Testis (tissue), 3 donors: ENCODE results near the gene LGALS3BP. TPM values are rescaled to one million over a fixed set of nuclear protein-coding genes. Genes with fewer than 3 reads are reported as not detected.
"Not testable (repeated sequence)": the region's sequence is repeated elsewhere in the genome, so short reads cannot be mapped to it uniquely, and the experiment has no call there.

ENCODE experiments used
- DNase-seq: peaks from one replicate; pipeline ENCODE4 v3.0.0-alpha.2; 2019
- H3K27ac ChIP-seq, 2 donors: fragments of 200-600 bp; sonication (generic); one replicate each; pipeline ENCODE4 v1.5.1; 2019
- H3K27me3 ChIP-seq: fragments of 200-600 bp; sonication (generic); one replicate; pipeline ENCODE4 v1.5.1; 2019
- H3K36me3 ChIP-seq: fragments of 200-600 bp; sonication (generic); one replicate; pipeline ENCODE4 v1.5.1; 2017; ENCODE audit warnings: low read depth; ENCODE audit errors: missing control alignments
- H3K4me1 ChIP-seq: fragments of 200-600 bp; sonication (generic); one replicate; pipeline ENCODE4 v1.5.1; 2019
- H3K4me3 ChIP-seq, 2 donors: fragments of 200-600 bp; sonication (generic); one replicate each; pipeline ENCODE4 v1.5.1; 2017 to 2019
- H3K9me3 ChIP-seq: fragments of 200-600 bp; sonication (generic); one replicate; pipeline ENCODE4 v1.5.1; 2017
- POLR2A ChIP-seq: fragments of 450-650 bp; IDR thresholded peaks from one replicate; pipeline ENCODE4 v1.6.1; 2017; ENCODE audit warnings: antibody characterized with exemption, mild to moderate bottlenecking, moderate library complexity
- WGBS, 2 donors: methylation state at CpG; one replicate each; pipeline ENCODE4 v1.1.5; 2018; 5-methylcytosine and 5-hydroxymethylcytosine counted together
- intact Hi-C: fragments of 100-400 bp; cut with DNase I; formaldehyde crosslinking; loops from one replicate; pipeline ENCODE4 v1.15.1; 2023; ENCODE audit warnings: low total_unique reads
- polyA plus RNA-seq: library from polyadenylated mRNA; stranded (reverse); fragments of 350-450 nt; fragmentation: Illumina TruSeq; extraction: RNeasy Lipid Tissue Mini Kit (QIAGEN cat#74804); gene quantifications from one replicate; pipeline ENCODE4 v1.2.3, GENCODE V29; 2014; ENCODE audit warnings: low read depth, low replicate concordance; ENCODE audit not compliant: insufficient read depth
- total RNA-seq, 2 donors: library from RNA; depleted of rRNA; stranded (reverse); fragments of >200 nt; gene quantifications; one replicate each; pipeline ENCODE4 v1.2.3, GENCODE V29; 2016
- TF ChIP-seq, protein P1 (sequence below), 3 experiments: fragments of 450-650 bp in 2 of 3; fragments of 200-600 bp in 1 of 3; sonication (generic) in 1 of 3; IDR thresholded peaks; one replicate each; pipeline ENCODE4 v1.5.1; 2016 to 2019; ENCODE audit warnings: antibody characterized with exemption in 3 of 3, mild to moderate bottlenecking in 2 of 3, moderate library complexity in 1 of 3

Gene LGALS3BP
- total and polyA plus RNA-seq, 3 donors from 2014 or later, result 328 to 845 (median 498) TPM

- Histone ChIP-seq H3K27ac (no peak overlapping the region), H3K4me1 (peaks cover 12% of the 10 kb centered on the region), H3K4me3 (no peak overlapping the region), H3K36me3 (no peaks in the 10 kb centered on the region), H3K27me3 (no peaks in the 10 kb centered on the region), H3K9me3 (no peaks in the 10 kb centered on the region)
- intact Hi-C loops, result loop anchor here (5.0 kb wide), 1 partner anchor 100 kb away; no protein-coding TSS in a partner anchor
- DNase-seq, result no peak
- WGBS, 2 donors, result 81 to 95% methylated on average over 7 to 23 of the region's 23 CpGs
- TF ChIP-seq, protein P1, sequence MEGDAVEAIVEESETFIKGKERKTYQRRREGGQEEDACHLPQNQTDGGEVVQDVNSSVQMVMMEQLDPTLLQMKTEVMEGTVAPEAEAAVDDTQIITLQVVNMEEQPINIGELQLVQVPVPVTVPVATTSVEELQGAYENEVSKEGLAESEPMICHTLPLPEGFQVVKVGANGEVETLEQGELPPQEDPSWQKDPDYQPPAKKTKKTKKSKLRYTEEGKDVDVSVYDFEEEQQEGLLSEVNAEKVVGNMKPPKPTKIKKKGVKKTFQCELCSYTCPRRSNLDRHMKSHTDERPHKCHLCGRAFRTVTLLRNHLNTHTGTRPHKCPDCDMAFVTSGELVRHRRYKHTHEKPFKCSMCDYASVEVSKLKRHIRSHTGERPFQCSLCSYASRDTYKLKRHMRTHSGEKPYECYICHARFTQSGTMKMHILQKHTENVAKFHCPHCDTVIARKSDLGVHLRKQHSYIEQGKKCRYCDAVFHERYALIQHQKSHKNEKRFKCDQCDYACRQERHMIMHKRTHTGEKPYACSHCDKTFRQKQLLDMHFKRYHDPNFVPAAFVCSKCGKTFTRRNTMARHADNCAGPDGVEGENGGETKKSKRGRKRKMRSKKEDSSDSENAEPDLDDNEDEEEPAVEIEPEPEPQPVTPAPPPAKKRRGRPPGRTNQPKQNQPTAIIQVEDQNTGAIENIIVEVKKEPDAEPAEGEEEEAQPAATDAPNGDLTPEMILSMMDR (IDR thresholded peaks at IDR 0.05), result no peak
- TF ChIP-seq POLR2A, result no peak
Observed at GRCh38 chr17:78966910-78967600, 12.7 kb downstream of the LGALS3BP start.

GRCh38 chr17:78966123-78966813 is 13.5 kb downstream of the LGALS3BP start:
- intact Hi-C loops, result loop anchor here (5.0 kb wide), 1 partner anchor 99 kb away; no protein-coding TSS in a partner anchor
- H3K27ac ChIP-seq, result peak overlapping the region in 1 of 2 donors; percentile 53
- no peaks in the 10 kb centered on the region for H3K9me3 ChIP-seq
- no peak for TF ChIP-seq POLR2A
- TF ChIP-seq, protein P1 (IDR thresholded peaks at IDR 0.05), result no peak
- no peak overlapping the region for H3K4me3 ChIP-seq
- H3K27me3 ChIP-seq, result no peaks in the 10 kb centered on the region
- no peaks in the 10 kb centered on the region for H3K36me3 ChIP-seq
- DNase-seq, result peak; percentile 77
- peaks cover 5% of the 10 kb centered on the region for H3K4me1 ChIP-seq
- WGBS, 2 donors, result 66 to 69% methylated on average over 11 to 26 of the region's 26 CpGs

- no peak overlapping the region for H3K4me3 ChIP-seq
- 53 to 60% methylated on average over 8 of the region's 8 CpGs for WGBS, 2 donors
- no peaks in the 10 kb centered on the region for H3K36me3 ChIP-seq
- no peak for DNase-seq
- TF ChIP-seq, protein P1 (IDR thresholded peaks at IDR 0.05), result no peak
- TF ChIP-seq POLR2A, result no peak
- no peaks in the 10 kb centered on the region for H3K9me3 ChIP-seq
- intact Hi-C loops, result loop anchor here (5.0 kb wide), 1 partner anchor 98 kb away; no protein-coding TSS in a partner anchor
- no peak overlapping the region for H3K27ac ChIP-seq
- no peaks in the 10 kb centered on the region for H3K27me3 ChIP-seq
- H3K4me1 ChIP-seq, result peaks cover 5% of the 10 kb centered on the region
Observed at GRCh38 chr17:78965491-78965924, 14.2 kb downstream of the LGALS3BP start.

- no peaks in the 10 kb centered on the region for H3K36me3 ChIP-seq
- H3K27me3 ChIP-seq, result no peaks in the 10 kb centered on the region
- H3K4me1 ChIP-seq, result peaks cover 5% of the 10 kb centered on the region
- intact Hi-C loops, result no loop called here
- no peak for DNase-seq
- no peak overlapping the region for H3K27ac ChIP-seq
- no peaks in the 10 kb centered on the region for H3K9me3 ChIP-seq
- WGBS, 2 donors, result 92% methylated on average over 5 to 6 of the region's 6 CpGs
- no peak overlapping the region for H3K4me3 ChIP-seq
- TF ChIP-seq, protein P1 (IDR thresholded peaks at IDR 0.05), result no peak
- TF ChIP-seq POLR2A, result no peak
Observed at GRCh38 chr17:78963378-78963777, 16.3 kb downstream of the LGALS3BP start.

GRCh38 chr17:78962984-78963348 is 16.8 kb downstream of the LGALS3BP start:
- H3K9me3 ChIP-seq, intact Hi-C loops, H3K4me1 ChIP-seq, H3K4me3 ChIP-seq, H3K27ac ChIP-seq, DNase-seq, H3K36me3 ChIP-seq, H3K27me3 ChIP-seq: not testable (repeated sequence)
- WGBS, 2 donors, result 96 to 97% methylated on average over 7 to 8 of the region's 8 CpGs
